Measurements from ENCODE around the gene DST.
"Not testable (repeated sequence)": the region's sequence is repeated elsewhere in the genome, so short reads cannot be mapped to it uniquely, and the experiment has no call there.

The DST gene

DNA sequence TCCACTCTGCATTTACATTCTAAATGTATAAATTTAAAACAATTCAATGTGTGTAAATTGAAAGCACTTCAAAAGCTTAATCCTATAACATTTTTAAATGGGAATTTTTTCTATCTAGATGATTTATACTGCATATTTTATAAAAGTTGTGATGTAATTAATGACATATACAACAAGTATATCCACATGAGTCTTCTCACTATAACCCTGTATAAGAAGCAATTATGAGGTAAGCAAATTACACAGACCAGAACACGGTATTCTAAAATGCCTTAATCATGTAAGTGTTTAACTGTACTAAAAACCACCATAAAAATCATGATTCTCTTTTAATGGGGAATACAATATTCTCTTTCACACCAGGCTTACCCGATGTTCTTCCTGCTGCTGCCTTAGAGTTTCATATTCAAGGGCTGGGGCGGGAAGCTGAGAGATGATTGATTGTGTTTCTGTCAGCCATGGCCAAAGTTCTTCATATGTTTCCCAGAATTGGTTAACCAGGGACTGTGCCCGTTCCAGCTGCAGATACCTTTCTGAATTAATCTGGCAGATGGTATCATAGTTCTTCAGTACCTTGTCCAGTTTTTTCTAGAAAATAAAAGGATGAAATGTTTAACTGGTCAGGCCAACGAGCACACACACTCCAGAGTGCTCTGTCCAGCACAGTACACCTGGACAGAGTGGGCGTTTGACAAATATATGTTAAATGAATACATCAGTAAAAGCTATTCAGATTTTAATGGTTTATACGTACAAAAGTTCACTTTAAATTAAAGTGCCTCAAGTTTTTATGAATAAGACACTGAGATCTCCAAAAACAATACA lies 127.4 kb downstream of the DST start:
- no peak for DNase-seq (ENCODE audit: low read depth)

DNA sequence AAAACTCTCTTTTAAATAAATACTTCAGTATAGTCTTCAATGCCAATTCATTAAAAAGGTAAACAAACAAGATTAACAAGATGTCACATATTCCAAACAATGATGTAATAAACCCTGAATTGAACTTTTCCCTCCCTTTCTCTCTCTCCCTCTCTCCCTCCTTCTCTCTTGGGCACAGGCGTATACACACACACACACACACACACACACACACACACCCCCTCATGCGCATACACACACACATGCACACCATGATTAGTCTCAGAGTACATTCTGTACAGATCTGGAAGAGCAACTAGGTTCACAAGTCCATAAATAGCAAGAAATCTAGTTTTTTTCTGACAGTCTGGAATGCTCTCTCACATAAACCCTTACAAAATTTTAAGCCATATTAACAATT lies 128.3 kb downstream of the DST start:
- DNase-seq (ENCODE audit: low read depth), result no peak

DNA sequence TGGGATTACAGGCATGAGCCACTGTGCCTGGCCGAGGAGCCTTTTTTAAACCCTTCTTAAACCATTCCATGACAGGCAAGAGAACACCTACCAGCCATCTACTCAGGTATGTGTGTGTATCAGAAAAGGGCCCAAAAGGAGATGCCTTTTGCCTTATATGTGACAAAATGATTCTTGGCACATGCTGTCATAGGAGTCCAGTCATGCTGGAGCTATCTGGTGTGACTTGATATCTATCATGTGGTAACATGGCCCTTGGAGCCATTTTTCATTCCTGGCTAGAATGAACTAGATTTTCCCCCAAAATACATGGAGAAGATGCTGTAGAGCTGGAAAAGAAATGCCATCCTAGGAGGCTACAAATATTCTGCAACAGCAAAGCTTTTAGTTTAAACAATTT lies 129.1 kb downstream of the DST start:
- DNase-seq (ENCODE audit: low read depth), result no peak

DNA sequence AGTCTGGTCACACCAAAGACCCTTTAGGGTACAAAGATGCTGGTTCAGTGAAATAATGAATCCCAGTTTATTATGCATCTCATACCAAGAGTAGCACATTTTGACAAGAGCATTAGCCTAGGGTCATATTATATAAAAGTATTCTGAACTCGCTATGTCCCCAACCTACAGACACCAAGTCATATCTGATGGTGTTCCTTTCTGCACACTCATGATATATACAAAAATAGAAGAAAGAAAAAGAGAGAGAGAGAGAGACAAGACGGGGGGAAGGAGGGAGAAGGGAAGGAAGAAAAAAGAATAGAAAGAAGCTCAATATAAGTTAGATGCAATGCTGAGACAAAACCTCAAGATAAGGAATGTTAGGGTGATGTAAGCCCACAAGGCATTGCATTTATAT lies 131.1 kb downstream of the DST start:
- DNase-seq (ENCODE audit: low read depth), result no peak

DNA sequence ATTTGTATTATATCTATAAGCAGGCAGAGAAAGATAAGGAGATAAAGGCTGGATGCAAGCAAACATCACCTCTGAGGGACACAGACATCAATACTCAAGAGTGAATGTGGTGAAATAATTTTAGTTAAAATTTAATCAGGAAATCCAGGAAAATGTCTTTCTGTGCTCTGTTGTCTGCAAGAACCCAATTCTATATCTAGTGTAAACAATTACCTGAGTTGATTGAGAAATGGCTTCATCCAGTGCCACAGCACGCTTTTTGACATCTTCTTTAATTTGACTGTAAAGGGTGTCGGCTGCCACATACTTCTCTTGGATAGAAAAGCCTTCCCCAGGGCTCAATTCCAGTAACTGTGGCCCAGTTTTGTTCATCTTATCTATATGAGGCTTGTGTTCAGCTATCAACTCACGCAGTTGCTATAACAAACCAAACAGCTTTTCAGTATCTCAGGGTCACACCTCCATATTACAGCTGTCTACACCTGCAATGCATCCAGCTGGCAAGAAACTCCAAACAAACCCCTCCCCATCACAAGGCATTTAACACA lies 131.6 kb downstream of the DST start:
- DNase-seq (ENCODE audit: low read depth), result no peak

DNA sequence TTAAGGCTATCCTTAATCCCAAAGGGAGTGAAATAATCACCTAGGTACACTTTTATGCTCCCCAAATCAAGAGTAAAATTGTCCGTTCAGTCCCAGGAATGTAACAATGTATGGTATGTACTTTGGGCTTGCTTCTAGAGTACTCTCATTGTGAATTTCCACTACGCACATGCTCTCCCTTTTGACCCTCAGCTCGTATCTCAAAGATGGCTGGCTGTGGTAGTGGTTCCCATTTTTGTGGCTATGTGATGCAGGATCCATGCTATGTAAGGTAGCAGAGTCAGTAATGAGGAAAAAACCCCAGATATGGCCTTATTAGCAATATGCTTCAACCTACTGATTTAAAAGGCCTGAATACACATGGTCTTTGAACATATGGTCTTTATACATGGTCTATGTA lies 133.7 kb downstream of the DST start:
- DNase-seq (ENCODE audit: low read depth), result no peak

DNA sequence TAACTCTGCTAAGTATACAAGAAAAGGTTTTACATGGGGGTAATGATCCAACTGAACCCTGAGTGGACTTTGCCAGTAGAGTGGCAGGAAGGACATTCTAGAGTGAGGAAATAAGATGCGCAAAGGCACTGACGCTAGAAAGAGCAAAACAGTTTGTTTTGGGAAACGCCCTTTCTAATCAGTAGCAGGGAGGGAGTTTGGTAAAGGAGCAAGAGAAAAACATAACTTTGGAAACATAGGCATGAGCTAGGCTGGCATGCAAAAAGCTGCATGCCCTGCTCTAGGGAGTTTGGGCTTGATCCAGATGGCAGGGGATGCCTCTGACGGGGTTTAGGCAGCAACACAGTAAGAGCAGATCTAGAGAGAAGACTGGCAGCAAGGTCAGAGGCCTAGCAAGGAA lies 135.2 kb downstream of the DST start:
- no peak for DNase-seq (ENCODE audit: low read depth)

DNA sequence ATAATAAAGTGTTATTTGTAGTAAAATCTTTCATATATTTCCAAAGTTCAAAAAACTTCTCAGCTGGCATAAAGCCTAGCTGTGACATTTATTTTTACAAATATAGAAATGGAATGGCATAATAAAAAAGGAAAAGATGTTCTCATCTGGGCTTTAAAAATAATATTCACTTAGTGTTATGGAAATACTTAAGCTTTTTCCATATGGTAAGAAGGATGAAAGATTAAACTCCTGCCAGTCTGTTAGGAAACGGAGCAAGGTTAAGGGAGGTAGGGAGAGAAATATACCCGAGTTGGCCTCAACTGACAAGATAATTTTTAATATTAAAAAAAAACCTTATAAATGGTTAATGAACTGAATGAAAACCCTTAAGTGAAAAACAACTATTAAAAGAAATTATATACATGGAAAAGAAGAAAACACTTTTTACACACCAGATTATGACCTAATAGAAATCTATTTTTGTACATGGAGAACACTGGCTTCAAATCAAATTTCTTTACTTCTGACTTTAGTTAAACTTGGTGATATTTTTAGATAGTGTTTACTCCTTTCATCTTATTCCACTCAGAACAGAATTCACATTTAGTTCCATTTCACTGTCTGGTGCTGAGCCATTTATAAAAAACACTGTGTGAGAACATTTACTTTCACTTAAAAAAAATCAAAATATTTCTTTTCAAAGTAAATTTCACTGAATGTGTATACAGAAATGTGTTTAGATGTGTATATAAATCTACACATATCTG lies 137.0 kb downstream of the DST start:
- DNase-seq (ENCODE audit: low read depth), result no peak

DNA sequence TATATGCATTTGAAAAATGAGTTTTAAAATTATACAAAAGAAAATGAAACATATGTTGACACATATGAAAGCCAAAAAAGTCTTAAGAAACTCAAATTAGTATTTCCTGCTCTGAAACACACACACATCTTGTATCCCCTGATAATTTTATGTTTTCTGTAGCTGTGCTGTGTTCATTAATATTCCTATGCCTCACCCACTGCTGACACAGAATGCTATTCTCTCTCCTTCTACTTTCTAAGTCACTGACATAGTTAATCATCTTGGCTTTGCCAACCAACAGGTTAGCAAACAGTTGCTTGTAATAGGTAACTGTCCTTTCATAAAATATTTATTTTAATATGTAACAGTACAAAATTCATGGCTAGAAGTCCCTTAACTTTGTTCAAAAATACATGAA lies 140.7 kb downstream of the DST start:
- no peak for DNase-seq (ENCODE audit: low read depth)

DNA sequence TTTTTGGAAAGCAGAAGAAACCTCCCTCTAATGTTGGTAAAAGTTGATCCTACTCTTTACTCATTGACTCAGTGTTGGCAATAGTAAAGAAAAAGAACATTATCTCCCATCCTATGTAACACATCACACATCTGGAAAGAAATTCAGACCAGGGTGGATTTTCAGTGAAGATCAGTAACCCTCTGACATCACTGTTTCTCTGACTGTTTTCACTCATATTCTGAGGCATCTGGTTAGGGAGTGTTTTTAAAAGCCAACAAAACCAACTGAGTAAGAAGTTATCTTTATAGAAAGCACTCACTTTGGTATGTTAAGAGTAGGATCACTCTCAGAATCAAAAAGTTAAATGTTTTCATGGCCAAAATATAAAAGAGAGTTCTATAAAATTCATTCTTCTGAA lies 143.6 kb downstream of the DST start:
- DNase-seq (ENCODE audit: low read depth), result no peak

DNA sequence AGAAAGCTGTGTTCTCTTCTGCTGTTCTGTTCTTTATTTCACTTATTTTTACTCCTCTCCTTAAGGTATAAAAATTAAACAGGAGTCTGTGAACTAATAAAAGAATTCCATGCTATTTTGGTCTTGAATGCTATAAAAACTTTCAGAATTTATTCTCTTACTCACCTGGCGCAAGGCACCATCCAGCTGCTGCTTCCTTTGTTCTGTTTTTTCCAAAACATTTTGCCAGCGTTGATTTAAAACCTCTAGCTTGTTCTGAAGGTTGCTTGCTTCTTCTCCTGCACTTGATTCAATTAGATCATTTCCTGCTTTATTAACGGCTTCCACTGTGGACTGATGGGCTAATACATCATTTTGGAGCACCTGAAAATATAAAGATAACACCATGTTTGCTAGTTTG lies 145.0 kb downstream of the DST start:
- DNase-seq (ENCODE audit: low read depth), result no peak

DNA sequence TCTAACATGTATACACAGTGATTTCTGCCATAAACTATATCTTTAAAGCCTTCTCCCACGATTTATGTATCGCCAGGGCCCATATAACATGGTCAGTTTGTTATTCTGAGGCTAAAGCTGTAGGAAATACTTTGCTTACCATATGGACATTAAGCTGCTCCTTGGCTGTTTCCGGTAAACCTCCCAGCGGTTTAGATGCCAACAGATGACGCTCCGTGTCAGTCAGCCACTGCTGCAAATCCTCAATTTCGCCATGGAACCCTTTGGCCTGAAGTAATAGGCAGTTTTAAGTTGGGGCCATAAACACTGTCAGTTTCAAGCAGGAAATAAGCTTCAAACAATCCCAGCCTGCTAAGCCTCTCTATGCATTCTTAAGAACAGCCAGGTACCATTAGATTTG lies 145.4 kb downstream of the DST start:
- DNase-seq (ENCODE audit: low read depth), result no peak

DNA sequence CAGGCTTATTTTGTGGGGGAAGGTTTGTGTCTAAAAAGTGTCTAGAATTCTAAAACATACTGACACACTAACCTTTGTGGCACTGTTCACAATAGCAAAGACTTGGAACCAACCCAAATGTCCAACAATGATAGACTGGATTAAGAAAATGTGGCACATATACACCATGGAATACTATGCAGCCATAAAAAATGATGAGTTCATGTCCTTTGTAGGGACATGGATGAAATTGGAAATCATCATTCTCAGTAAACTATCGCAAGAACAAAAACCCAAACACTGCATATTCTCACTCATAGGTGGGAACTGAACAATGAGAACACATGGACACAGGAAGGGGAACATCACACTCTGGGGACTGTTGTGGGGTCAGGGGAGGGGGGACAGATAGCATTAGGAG lies 146.0 kb downstream of the DST start:
- DNase-seq (ENCODE audit: low read depth), result not testable (repeated sequence)

DNA sequence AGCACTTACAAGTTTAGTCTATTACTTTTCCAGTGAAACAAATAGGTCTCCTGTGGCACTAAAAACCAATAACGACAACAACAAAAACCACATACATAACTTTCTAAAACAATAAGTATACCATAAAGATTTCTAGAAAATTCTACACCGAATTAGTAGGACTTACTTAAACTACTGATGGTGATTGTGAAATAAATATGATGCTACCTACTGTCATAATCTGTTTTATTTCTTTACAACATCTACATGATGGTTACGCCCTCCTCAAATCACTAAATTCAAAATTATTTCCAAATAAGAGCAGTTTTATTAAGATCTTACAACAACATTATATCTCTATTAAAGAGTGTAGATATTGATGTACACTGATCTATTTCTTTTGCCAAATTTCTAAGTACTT lies 147.0 kb downstream of the DST start:
- no peak for DNase-seq (ENCODE audit: low read depth)

DNA sequence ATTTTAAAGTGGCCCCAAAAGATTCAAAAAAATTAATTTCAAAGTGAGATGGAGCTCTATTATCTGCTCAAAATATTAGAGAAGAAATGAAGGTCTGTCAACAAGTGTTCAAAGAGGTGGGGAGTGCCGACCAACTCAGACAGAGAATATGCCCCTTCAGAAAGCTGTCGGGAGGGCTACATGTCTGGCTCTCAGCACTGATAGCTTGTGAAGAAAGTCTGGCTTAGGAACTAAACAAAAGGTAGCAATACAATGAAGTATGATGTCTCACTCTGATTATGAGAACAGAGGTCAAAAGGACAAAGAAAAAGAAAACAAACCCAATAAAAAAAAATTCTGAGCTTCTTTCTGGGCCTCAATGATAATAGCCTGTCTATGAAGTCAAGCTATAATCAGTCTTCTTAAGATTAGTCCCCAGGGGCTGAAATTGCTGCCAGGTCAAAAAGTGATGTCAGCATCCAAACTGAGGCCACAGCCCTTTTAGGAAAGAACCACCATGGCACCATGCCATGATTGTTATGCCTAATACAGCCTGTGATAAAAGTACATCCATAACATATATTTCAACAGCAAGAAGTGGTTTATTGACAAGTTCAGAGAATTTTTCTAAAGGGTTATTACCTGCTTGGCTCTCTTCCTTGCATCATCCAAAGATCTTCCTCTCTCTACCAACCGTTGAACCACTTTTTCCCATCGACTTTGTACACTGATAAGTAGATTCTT lies 150.9 kb downstream of the DST start:
- DNase-seq (ENCODE audit: low read depth), result no peak

DNA sequence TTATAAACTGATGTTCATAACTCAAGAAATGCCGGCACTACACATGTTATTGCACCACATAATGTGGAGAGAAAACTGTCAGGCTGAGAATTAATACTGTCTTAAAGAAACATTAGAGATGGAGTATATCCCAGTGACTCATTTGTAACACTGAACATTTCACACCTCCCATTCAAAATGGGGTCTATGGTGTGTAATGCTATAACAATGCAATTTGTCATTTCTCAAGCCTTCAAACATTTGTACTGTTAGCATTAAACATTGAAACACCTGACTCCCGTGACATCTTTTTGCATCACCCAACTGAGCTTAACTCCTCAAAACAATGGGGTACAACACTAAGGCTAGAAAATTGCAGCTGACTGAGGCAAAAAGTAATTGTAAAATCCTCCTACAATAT lies 151.7 kb downstream of the DST start:
- DNase-seq (ENCODE audit: low read depth), result no peak

DNA sequence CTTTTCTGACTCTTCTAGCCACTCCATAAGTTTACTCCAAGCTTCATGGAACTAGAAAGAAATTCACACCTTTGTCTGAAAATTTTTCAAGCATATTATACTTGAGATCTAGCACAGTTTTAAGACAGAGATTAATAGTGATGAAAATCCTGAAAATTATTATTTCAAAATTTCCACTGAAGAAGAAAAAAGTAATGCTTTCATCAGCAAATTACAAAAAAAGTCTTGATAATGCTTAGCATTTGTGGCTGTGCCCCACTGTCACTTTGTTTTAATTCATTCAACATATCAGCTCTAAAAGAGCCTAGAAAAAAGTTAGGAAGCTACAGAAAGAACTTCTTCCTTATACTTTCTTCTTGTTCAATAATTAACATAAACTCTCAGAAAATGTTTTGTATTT lies 153.1 kb downstream of the DST start:
- DNase-seq (ENCODE audit: low read depth), result no peak

DNA sequence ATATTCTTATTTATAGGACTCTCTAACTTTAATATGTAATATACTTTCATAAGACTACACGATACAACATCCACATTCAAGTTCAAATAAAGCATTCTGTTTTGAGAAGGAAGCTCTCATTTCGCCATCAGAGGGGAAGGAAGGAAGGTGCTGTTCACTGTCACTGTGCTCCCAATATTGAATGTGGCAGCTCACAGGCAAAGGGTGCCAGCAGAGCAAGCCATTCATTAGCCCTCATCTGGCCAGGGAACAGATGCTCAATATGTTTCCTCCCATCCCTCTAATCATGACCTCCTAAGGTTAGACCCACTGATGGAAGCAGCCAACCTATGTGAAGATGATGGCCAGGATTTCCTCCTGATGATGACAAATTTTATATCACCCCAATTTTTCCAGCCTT lies 154.4 kb downstream of the DST start:
- DNase-seq (ENCODE audit: low read depth), result no peak

DNA sequence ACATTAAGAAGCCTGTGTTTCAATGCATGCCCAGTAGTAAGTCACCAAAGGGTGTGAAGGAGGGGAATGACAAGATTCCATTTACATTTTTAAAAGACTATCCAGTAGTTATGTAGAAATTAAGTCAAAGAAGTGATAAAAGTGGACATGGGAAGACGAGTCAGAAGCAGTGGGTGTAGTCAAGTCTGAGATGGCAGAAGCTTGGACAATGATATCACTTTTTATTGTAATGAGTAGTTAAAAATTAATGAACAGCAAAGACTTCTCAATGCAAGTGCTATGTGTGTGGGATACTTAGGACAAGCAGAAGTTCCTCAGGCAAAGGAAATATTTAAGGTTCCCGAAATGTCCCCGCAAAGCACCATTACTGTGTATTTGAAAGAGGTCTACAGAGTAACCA lies 156.0 kb downstream of the DST start:
- no peak for DNase-seq (ENCODE audit: low read depth)

DNA sequence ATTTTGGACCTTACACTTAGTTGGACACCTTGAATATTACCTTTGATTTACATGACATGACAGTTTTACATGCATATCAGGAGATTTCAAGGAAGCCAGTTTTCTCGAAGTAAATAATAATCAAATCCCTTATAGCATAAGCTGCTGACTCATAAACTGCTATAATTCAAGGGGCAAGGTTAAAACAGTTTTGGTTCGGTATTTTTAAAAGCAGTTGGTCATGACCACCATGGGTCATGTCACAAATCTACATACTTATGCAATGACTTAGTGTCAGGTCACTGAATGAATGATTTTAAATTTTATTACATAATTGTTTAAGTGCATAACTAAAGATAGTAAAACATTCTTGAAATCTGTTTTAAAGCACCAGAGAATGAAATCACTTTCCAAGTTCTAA lies 158.0 kb downstream of the DST start:
- DNase-seq (ENCODE audit: low read depth), result no peak

DNA sequence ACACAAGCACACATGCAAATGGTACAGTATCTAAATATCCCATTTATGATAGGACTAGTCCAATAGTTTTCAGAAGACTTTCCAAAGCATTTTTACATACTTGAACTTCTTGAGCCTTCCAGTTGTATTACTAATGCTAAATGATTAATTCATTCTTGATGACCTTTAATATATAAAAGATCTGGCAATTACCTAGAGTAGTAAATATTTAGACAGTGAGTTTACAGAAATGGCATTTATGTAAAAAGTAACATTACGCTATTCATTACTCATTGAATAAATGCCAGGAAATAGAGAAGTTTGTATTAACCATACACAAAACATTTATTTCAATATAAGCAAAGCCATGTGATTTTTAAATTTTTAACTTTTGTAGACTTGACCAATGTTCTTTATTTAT lies 158.8 kb downstream of the DST start:
- no peak for DNase-seq (ENCODE audit: low read depth)

DNA sequence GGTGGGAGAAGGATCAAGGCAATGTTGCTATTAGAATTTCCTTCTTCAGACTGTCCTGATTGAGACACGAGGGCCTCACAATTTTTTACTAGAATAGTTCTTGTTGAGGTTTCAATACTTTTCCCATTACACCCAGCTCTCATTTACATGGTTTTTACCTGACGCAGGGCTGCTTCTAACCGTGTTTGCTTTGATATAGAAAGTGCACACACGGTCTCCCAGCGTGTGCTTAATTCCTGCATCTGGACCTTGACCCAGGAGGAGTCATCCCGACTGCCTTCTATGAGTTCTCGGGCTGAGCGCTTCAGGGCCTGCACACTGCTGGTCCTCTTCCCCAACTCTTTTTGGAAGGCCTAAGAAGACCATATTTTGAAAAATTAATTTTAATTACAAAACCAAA lies 160.2 kb downstream of the DST start:
- no peak for DNase-seq (ENCODE audit: low read depth)

DNA sequence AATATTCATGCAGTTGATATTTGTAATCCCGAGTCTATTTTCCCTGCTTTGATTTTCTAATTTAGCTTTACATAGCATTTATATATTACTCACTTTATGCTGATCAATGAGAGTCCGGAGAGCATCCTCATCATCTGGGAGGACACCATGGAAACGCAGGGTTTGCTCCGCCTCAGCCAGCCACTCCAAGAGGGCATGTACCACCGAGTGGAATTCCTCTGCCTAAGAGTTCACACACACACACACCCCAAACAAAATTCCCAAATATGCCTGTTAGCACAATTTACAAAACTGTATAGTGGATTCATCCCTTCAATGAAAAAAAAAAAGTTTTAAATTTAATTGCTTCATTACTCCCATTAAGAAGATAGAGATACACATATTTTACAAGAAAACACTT lies 160.7 kb downstream of the DST start:
- DNase-seq (ENCODE audit: low read depth), result no peak

Measured in activated gamma-delta T cell treated with anti-CD3 and anti-CD28 coated beads, Interleukin-2, amount 50 U/mL, for 16 hours (primary cell).